H1 (cell line): ENCODE measurements around the gene CCNY. TPM values are rescaled to one million over a fixed set of nuclear protein-coding genes. Genes with fewer than 3 reads are reported as not detected.

Experiments
- CTCF ChIA-PET: fragments of 300-600 bp; sonication (Branson Sonifier 250); formaldehyde crosslinking; loops from one replicate; lab custom pipeline; 2021; ENCODE audit not compliant: partially characterized antibody; lab: Charles Lee
- POLR2A ChIA-PET: fragments of 300-600 bp; sonication (Branson Sonifier 250); formaldehyde crosslinking; loops from one replicate; lab custom pipeline; 2021; ENCODE audit warnings: inconsistent platforms; ENCODE audit not compliant: partially characterized antibody; lab: Charles Lee
- DNase-seq, 2 experiments: peaks; one replicate each; pipeline versions ENCODE4 v3.0.0 to v3.0.0-alpha.2; 2010 to 2022; ENCODE audit warnings: low spot score in 2 of 2, low read depth in 1 of 2, mixed read lengths in 1 of 2
- FAIRE-seq: peaks from 2 replicates; lab custom pipeline; 2011; peaks lifted over from hg19 to GRCh38; lab: Jason Lieb, UNC
- H2AFZ ChIP-seq: 2 replicates; pipeline ENCODE4 v1.8.1; 2012; ENCODE audit warnings: low read length, inconsistent platforms
- H2AK5ac ChIP-seq: 2 replicates; pipeline ENCODE4 v1.6.1; 2013; ENCODE audit warnings: low read depth, low read length
- H2BK120ac ChIP-seq: replicated peaks from 2 replicates; pipeline ENCODE3; 2013; ENCODE audit warnings: low read depth, low read length, inconsistent platforms
- H2BK12ac ChIP-seq: 2 replicates; pipeline ENCODE4 v1.6.1; 2013; ENCODE audit warnings: low read depth, low read length
- H2BK15ac ChIP-seq: 2 replicates; pipeline ENCODE4 v1.6.1; 2013; ENCODE audit warnings: low read length
- H2BK20ac ChIP-seq: 2 replicates; pipeline ENCODE4 v1.6.1; 2013; ENCODE audit warnings: low read length
- H2BK5ac ChIP-seq: 2 replicates; pipeline ENCODE4 v1.6.1; 2013; ENCODE audit warnings: low read depth, low read length
- H3K14ac ChIP-seq: 2 replicates; pipeline ENCODE4 v1.6.1; 2013; ENCODE audit warnings: inconsistent platforms; ENCODE audit not compliant: insufficient read length
- H3K18ac ChIP-seq: 2 replicates; pipeline ENCODE4 v1.6.1; 2013; ENCODE audit warnings: low read length; ENCODE audit errors: extremely low read depth
- H3K23ac ChIP-seq: 2 replicates; pipeline ENCODE4 v1.6.1; 2013; ENCODE audit warnings: inconsistent platforms; ENCODE audit not compliant: insufficient read length
- H3K23me2 ChIP-seq: 2 replicates; pipeline ENCODE4 v1.6.1; 2013; ENCODE audit warnings: low read depth, low read length
- H3K27ac ChIP-seq: 2 replicates; pipeline ENCODE4 v1.6.1; 2011; ENCODE audit warnings: low read depth, low read length, inconsistent platforms
- H3K27me3 ChIP-seq, 4 experiments: replicated peaks in 1 of 4; 1 replicate in 1 of 4; 2 replicates in 3 of 4; pipeline versions ENCODE4 v1.6.1 to v1.8.1; 2011 to 2013; ENCODE audit warnings: low read length in 3 of 4, mild to moderate bottlenecking in 3 of 4, inconsistent platforms in 2 of 4, mixed read lengths in 2 of 4, moderate library complexity in 1 of 4; ENCODE audit not compliant: control insufficient read depth in 3 of 4, insufficient read depth in 3 of 4; ENCODE audit errors: extremely low read depth in 1 of 4
- H3K36me3 ChIP-seq, 4 experiments: 2 replicates each; pipeline versions ENCODE4 v1.6.1 to v1.8.1; 2011 to 2013; ENCODE audit warnings: mild to moderate bottlenecking in 4 of 4, low read length in 3 of 4, moderate library complexity in 2 of 4, control low read depth in 1 of 4, inconsistent platforms in 1 of 4; ENCODE audit not compliant: insufficient read depth in 4 of 4, control insufficient read depth in 2 of 4
- H3K4ac ChIP-seq: replicated peaks from 2 replicates; pipeline ENCODE3; 2013; ENCODE audit warnings: low read length, low read depth, mixed read lengths, inconsistent platforms; ENCODE audit not compliant: insufficient read length
- H3K4me1 ChIP-seq, 4 experiments: replicated peaks in 1 of 4; 1 replicate in 1 of 4; 2 replicates in 3 of 4; pipeline versions ENCODE4 v1.6.1 to v1.8.1; 2011 to 2013; ENCODE audit warnings: low read length in 3 of 4, inconsistent platforms in 2 of 4, mixed read lengths in 1 of 4; ENCODE audit not compliant: insufficient read depth in 4 of 4, control insufficient read depth in 3 of 4
- H3K4me2 ChIP-seq, 2 experiments: 2 replicates each; pipeline versions ENCODE4 v1.6.1 to v1.8.1; 2011 to 2013; ENCODE audit warnings: low read depth in 2 of 2, low read length in 2 of 2, control low read depth in 1 of 2, inconsistent platforms in 1 of 2, mild to moderate bottlenecking in 1 of 2; ENCODE audit not compliant: insufficient read depth in 1 of 2
- H3K4me3 ChIP-seq, 4 experiments: fragments of 200-600, 300-600 bp in 1 of 4; sonication (generic), shearing (Covaris generic), sonication (Bioruptor Twin) in 1 of 4; 2 replicates each; pipeline versions ENCODE4 v1.5.1 to v1.8.1; 2011 to 2016; ENCODE audit warnings: low read length in 4 of 4, low read depth in 3 of 4, control low read depth in 2 of 4, inconsistent platforms in 2 of 4, mild to moderate bottlenecking in 2 of 4, mixed read lengths in 1 of 4, moderate library complexity in 1 of 4; ENCODE audit not compliant: insufficient read depth in 2 of 4; ENCODE audit errors: extremely low read depth in 1 of 4
- H3K56ac ChIP-seq: replicated peaks from 2 replicates; pipeline ENCODE3; 2013; ENCODE audit warnings: low read depth, mild to moderate bottlenecking, mixed read lengths, low read length, inconsistent platforms; ENCODE audit not compliant: insufficient read length
- H3K79me1 ChIP-seq: 2 replicates; pipeline ENCODE4 v1.6.1; 2013; ENCODE audit warnings: low read depth, low read length, control low read depth
- H3K79me2 ChIP-seq, 2 experiments: 2 replicates each; pipeline versions ENCODE4 v1.6.1 to v1.8.1; 2012 to 2013; ENCODE audit warnings: low read length in 2 of 2, mild to moderate bottlenecking in 2 of 2, inconsistent platforms in 1 of 2; ENCODE audit not compliant: insufficient read depth in 2 of 2, control insufficient read depth in 1 of 2
- H3K9ac ChIP-seq, 4 experiments: replicated peaks in 1 of 4; 1 replicate in 1 of 4; 2 replicates in 3 of 4; pipeline versions ENCODE4 v1.6.1 to v1.8.1; 2011 to 2013; ENCODE audit warnings: low read depth in 3 of 4, low read length in 3 of 4, control low read depth in 2 of 4, mild to moderate bottlenecking in 2 of 4, moderate library complexity in 2 of 4, inconsistent platforms in 1 of 4; ENCODE audit errors: extremely low read depth in 1 of 4
- H3K9me3 ChIP-seq, 2 experiments: 2 replicates each; pipeline versions ENCODE4 v1.6.1 to v1.8.1; 2012 to 2013; ENCODE audit warnings: mild to moderate bottlenecking in 2 of 2, moderate library complexity in 2 of 2, control low read depth in 1 of 2, inconsistent platforms in 1 of 2, low read depth in 1 of 2, low read length in 1 of 2, mixed read lengths in 1 of 2; ENCODE audit not compliant: insufficient read depth in 2 of 2
- H4K20me1 ChIP-seq, 2 experiments: replicated peaks in 1 of 2; 2 replicates each; pipeline versions ENCODE3 to v1.8.1; 2011 to 2013; ENCODE audit warnings: inconsistent platforms in 2 of 2, low read length in 2 of 2, mild to moderate bottlenecking in 1 of 2; ENCODE audit not compliant: insufficient read depth in 2 of 2, control insufficient read depth in 1 of 2
- H4K5ac ChIP-seq: 2 replicates; pipeline ENCODE4 v1.6.1; 2013; ENCODE audit warnings: low read length, low read depth, mixed read lengths, inconsistent platforms; ENCODE audit not compliant: insufficient read length
- H4K8ac ChIP-seq: 2 replicates; pipeline ENCODE4 v1.8.0; 2013; ENCODE audit warnings: mild to moderate bottlenecking, moderate library complexity, low read length, inconsistent platforms; ENCODE audit not compliant: insufficient read depth; ENCODE audit errors: extremely low read depth
- H4K91ac ChIP-seq: replicated peaks from 2 replicates; pipeline ENCODE3; 2013; ENCODE audit warnings: low read length, mixed read lengths, inconsistent platforms; ENCODE audit not compliant: insufficient read length
- NANOG ChIP-seq: IDR thresholded peaks from 2 replicates; pipeline ENCODE4 v1.6.1; 2011; ENCODE audit warnings: low read length, low read depth, mild to moderate bottlenecking, inconsistent platforms; ENCODE audit not compliant: insufficient read depth, poor library complexity, severe bottlenecking
- TBP ChIP-seq: IDR thresholded peaks from 2 replicates; pipeline ENCODE4 v1.6.1; 2011; ENCODE audit warnings: low read depth, low read length, improper control_type of control experiment
- WGBS, 2 experiments: shearing (Covaris generic) in 1 of 2; methylation state at CpG; one replicate each; pipeline versions ENCODE4 v1.1.6 to v1.1.7; 2013 to 2015; ENCODE audit warnings: low lambda C conversion rate in 2 of 2, mixed read lengths in 2 of 2, inconsistent platforms in 1 of 2, low coverage in 1 of 2, missing lambda C conversion rate in 1 of 2; ENCODE audit not compliant: insufficient replicate concordance in 2 of 2, insufficient coverage in 1 of 2, insufficient read length in 1 of 2; ENCODE audit errors: extremely low coverage in 1 of 2, missing lambda C conversion rate in 1 of 2; 5-methylcytosine and 5-hydroxymethylcytosine counted together
- polyA plus RNA-seq, 7 experiments: library from polyadenylated mRNA; depleted of rRNA in 3 of 7; stranded (reverse) in 5 of 7; unstranded in 2 of 7; fragments of >200 nt in 5 of 7; fragments of 200-250 nt in 2 of 7; gene quantifications; 1 replicate in 5 of 7; 2 replicates in 1 of 7; 4 replicates in 1 of 7; pipeline versions ENCODE4 v1.2.1 to v1.2.3, GENCODE V29; 2011 to 2013; ENCODE audit warnings: missing spikeins in 2 of 7, mixed read lengths in 2 of 7
- total RNA-seq: library from RNA; stranded (reverse); fragmentation: NEBNext Ultra II Directional; extraction: Animal tissue kit (Norgen Biotek cat#: 25700); gene quantifications from 2 replicates; pipeline ENCODE4 v1.2.1, GENCODE V29; 2021
- TF ChIP-seq, protein P1 (sequence below): IDR thresholded peaks from 2 replicates; pipeline ENCODE4 v1.6.1; 2012; ENCODE audit warnings: inconsistent platforms

Gene CCNY
- total and polyA plus RNA-seq, 2 of the 8 experiments (the other 6 are each of a cell fraction or from before 2014, with no cell fraction given): 25.3 to 68.2 TPM

DNA sequence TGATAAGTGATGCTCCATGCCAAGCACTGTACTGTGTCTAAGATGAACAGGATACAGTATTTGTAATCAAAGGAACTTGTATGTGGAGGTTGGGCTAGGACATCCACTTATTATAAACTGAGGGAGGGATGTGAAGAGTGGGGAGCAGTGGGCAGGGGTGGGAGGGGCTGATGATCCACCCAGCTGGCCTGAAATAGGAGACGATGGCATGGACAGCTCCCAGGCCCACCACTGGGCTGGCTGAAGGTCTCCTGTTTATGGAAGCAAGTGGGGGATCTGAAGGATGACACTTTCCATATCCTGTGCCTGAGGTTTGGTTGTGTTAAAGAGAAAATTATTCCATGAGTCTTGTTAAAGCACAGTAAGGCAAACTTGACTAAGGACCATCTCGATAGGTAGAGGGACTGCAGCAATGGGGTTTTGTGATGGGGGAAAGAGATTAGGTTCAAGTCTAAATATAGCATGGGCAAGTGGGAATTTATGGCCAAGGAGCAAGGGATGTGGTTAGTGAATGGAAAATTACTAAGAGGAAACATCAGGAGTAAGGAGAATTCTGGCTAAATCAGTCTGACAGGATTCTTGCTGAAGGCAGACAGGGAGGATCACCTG, 124.6 kb downstream of the CCNY start:
- no peak overlapping the region for H2BK15ac ChIP-seq
- H3K56ac ChIP-seq: no peak overlapping the region
- H2BK20ac ChIP-seq: no peak overlapping the region
- no peak overlapping the region for H4K91ac ChIP-seq
- no peaks in the 10 kb centered on the region for H3K27me3 ChIP-seq
- H3K9ac ChIP-seq: no peak overlapping the region
- ChIA-PET CTCF (no interaction called here), POLR2A (no interaction called here)
- FAIRE-seq: no peak
- no peak overlapping the region for H2BK12ac ChIP-seq
- no peak overlapping the region for H3K4ac ChIP-seq
- no peak overlapping the region for H3K27ac ChIP-seq
- H3K4me1 ChIP-seq: peaks cover 14 to 38% (median 34%) of the 10 kb centered on the region in 4 experiments
- H3K4me2 ChIP-seq: no peak overlapping the region
- H2AFZ ChIP-seq: no peak overlapping the region
- DNase-seq: no peak
- H3K79me2 ChIP-seq: peaks cover 2 to 82% of the 10 kb centered on the region in 2 experiments; a peak in 3 of 4 replicates
- H3K23me2 ChIP-seq: peaks cover 2% of the 10 kb centered on the region; the same call in 1 of the 2 replicates
- WGBS, 2 experiments: 92% methylated on average over 2 of the region's 2 CpGs; no CpG with 5 or more reads in 1 of the 2 experiments
- H3K4me3 ChIP-seq: no peak overlapping the region
- H4K8ac ChIP-seq: no peak overlapping the region
- no peak overlapping the region for H3K14ac ChIP-seq
- no peak overlapping the region for H2BK5ac ChIP-seq
- peaks cover 6% of the 10 kb centered on the region for H3K79me1 ChIP-seq
- H2AK5ac ChIP-seq: no peak overlapping the region
- no peaks in the 10 kb centered on the region; a peak in 1 of 8 replicates for H3K36me3 ChIP-seq
- no peaks in the 10 kb centered on the region for H3K9me3 ChIP-seq
- H3K18ac ChIP-seq: no peak overlapping the region
- no peak overlapping the region for H4K5ac ChIP-seq
- no peak overlapping the region for H3K23ac ChIP-seq
- H2BK120ac ChIP-seq: no peak overlapping the region
- peaks cover 0 to 4% of the 10 kb centered on the region in 2 experiments for H4K20me1 ChIP-seq
- TF ChIP-seq NANOG (no peak), TBP (no peak)
- TF ChIP-seq, protein P1, sequence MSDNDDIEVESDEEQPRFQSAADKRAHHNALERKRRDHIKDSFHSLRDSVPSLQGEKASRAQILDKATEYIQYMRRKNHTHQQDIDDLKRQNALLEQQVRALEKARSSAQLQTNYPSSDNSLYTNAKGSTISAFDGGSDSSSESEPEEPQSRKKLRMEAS: no peak
